ENCODE measurements around the gene MSX1. TPM values are rescaled to one million over a fixed set of nuclear protein-coding genes. Genes with fewer than 3 reads are reported as not detected.

MSX1 gene
- polyA plus RNA-seq, 1 donor (not counting 4 experiments of a cell fraction or from before 2014, with no cell fraction given) = not detected

DNA sequence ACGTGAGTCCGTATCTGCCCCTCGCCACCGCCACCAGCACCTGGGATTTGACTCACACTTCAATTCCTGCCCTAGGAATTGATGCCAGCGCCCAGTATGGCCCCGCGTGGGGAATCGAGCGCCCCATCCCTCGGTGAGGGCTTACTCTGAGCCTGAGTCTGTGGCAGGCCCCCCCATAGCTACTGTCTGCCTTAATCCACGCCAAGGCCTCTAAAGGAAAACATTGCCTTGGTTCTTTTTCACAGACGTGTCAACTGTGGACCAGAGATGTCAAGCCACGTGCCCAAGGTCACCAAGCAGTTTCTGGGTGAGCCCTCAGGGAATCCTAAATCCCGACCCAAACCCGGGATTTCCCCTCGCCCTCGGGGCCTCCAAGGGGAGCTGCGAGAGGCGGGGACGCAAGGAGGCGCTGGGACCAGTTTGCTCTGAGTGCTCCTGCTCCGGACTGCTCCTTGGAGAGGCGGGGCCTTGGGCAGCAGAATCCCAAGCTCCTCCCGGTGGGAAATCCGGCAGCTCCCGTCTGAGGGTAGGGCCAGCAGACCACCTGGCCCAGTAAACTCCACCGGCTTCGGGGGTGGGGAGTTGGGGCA lies 12.9 kb downstream of the MSX1 start:
- Histone ChIP-seq H3K4me2 (ENCODE audit: control insufficient read depth, extremely low read depth, insufficient read depth, low read depth, low read length) (no peak overlapping the region), H3K36me3 (ENCODE audit: control insufficient read depth in 2 of 2, extremely low read depth in 1 of 2, insufficient read depth in 2 of 2, low read length in 2 of 2) (no peaks in the 10 kb centered on the region), H3K9me1 (ENCODE audit: control insufficient read depth, extremely low read depth, insufficient read depth, low read length) (no peaks in the 10 kb centered on the region), H2AFZ (ENCODE audit: control insufficient read depth, low read length) (no peak overlapping the region), H3K27ac (ENCODE audit: control insufficient read depth, insufficient read depth, low read length) (no peak overlapping the region), H4K20me1 (ENCODE audit: control insufficient read depth, extremely low read depth, insufficient read depth, low read length) (peaks cover 3% of the 10 kb centered on the region), H3K4me1 (ENCODE audit: control insufficient read depth, extremely low read depth, insufficient read depth, low read length) (no peaks in the 10 kb centered on the region), H3K79me2 (ENCODE audit: control insufficient read depth, insufficient read depth, low read length) (no peaks in the 10 kb centered on the region), H3K9ac (ENCODE audit: control insufficient read depth, extremely low read depth, insufficient read depth, low read length) (no peak overlapping the region), H3K9me3 (ENCODE audit: control insufficient read depth, low read depth, low read length) (no peaks in the 10 kb centered on the region), H3K4me3 (ENCODE audit: control insufficient read depth in 2 of 3, extremely low read depth in 1 of 3, insufficient read depth in 2 of 3, low read depth in 1 of 3, low read length in 3 of 3) (no peak overlapping the region), H3K27me3 (ENCODE audit: control insufficient read depth, extremely low read depth, insufficient read depth, low read length) (peaks cover 79% of the 10 kb centered on the region)
- TF ChIP-seq, protein P1, sequence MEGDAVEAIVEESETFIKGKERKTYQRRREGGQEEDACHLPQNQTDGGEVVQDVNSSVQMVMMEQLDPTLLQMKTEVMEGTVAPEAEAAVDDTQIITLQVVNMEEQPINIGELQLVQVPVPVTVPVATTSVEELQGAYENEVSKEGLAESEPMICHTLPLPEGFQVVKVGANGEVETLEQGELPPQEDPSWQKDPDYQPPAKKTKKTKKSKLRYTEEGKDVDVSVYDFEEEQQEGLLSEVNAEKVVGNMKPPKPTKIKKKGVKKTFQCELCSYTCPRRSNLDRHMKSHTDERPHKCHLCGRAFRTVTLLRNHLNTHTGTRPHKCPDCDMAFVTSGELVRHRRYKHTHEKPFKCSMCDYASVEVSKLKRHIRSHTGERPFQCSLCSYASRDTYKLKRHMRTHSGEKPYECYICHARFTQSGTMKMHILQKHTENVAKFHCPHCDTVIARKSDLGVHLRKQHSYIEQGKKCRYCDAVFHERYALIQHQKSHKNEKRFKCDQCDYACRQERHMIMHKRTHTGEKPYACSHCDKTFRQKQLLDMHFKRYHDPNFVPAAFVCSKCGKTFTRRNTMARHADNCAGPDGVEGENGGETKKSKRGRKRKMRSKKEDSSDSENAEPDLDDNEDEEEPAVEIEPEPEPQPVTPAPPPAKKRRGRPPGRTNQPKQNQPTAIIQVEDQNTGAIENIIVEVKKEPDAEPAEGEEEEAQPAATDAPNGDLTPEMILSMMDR (optimal IDR thresholded peaks at IDR 0.05 in 1 of 3, IDR thresholded peaks at IDR 0.05 in 1 of 3, conservative IDR thresholded peaks at IDR 0.05 in 1 of 3; ENCODE audit: extremely low read depth in 1 of 3, insufficient read depth in 2 of 3, low read length in 3 of 3) = no peak
- TF ChIP-seq EZH2 (IDR thresholded peaks at IDR 0.05; ENCODE audit: low read length) = no peak
- FAIRE-seq (no peak), DNase-seq (ENCODE audit: low read depth, low spot score) (no peak)
- dilution Hi-C loops (cut with MboI; ENCODE audit: extremely low pct_ligation_motif_present, low sequenced_read_pairs) = no loop called here

DNA sequence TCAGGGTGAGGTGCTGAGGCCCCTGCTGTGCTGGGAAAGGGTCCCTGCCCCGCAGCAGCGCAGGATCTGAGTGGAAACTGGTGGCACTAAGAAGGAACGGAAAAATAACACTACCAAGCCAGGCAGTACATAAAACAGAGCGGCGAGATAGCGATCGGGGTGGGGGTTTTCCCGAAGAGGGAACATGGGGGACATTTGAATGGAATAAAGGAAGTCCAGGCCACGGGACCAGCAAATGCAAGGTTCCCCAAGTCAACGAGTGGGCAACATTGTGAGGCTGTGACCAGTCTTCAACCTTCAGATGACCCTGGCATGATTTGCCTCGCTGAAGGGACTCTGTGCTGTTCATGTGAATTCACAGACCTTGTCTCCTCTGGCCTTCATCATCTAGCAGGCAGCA lies 13.7 kb downstream of the MSX1 start:
- Histone ChIP-seq H3K4me3 (ENCODE audit: control insufficient read depth in 2 of 3, extremely low read depth in 1 of 3, insufficient read depth in 2 of 3, low read depth in 1 of 3, low read length in 3 of 3) (no peak overlapping the region), H3K4me2 (ENCODE audit: control insufficient read depth, extremely low read depth, insufficient read depth, low read depth, low read length) (no peak overlapping the region), H3K9ac (ENCODE audit: control insufficient read depth, extremely low read depth, insufficient read depth, low read length) (no peak overlapping the region), H3K9me3 (ENCODE audit: control insufficient read depth, low read depth, low read length) (no peaks in the 10 kb centered on the region), H2AFZ (ENCODE audit: control insufficient read depth, low read length) (no peak overlapping the region), H3K36me3 (ENCODE audit: control insufficient read depth in 2 of 2, extremely low read depth in 1 of 2, insufficient read depth in 2 of 2, low read length in 2 of 2) (no peaks in the 10 kb centered on the region), H3K27ac (ENCODE audit: control insufficient read depth, insufficient read depth, low read length) (no peak overlapping the region), H4K20me1 (ENCODE audit: control insufficient read depth, extremely low read depth, insufficient read depth, low read length) (peaks cover 3% of the 10 kb centered on the region), H3K9me1 (ENCODE audit: control insufficient read depth, extremely low read depth, insufficient read depth, low read length) (no peaks in the 10 kb centered on the region), H3K27me3 (ENCODE audit: control insufficient read depth, extremely low read depth, insufficient read depth, low read length) (peaks cover 71% of the 10 kb centered on the region), H3K79me2 (ENCODE audit: control insufficient read depth, insufficient read depth, low read length) (no peaks in the 10 kb centered on the region), H3K4me1 (ENCODE audit: control insufficient read depth, extremely low read depth, insufficient read depth, low read length) (no peaks in the 10 kb centered on the region)
- dilution Hi-C loops (cut with MboI; ENCODE audit: extremely low pct_ligation_motif_present, low sequenced_read_pairs) = no loop called here
- DNase-seq (ENCODE audit: low read depth, low spot score) (no peak), FAIRE-seq (no peak)
- TF ChIP-seq EZH2 (IDR thresholded peaks at IDR 0.05; ENCODE audit: low read length) = no peak
- TF ChIP-seq, protein P1 (optimal IDR thresholded peaks at IDR 0.05 in 1 of 3, IDR thresholded peaks at IDR 0.05 in 1 of 3, conservative IDR thresholded peaks at IDR 0.05 in 1 of 3; ENCODE audit: extremely low read depth in 1 of 3, insufficient read depth in 2 of 3, low read length in 3 of 3) = no peak
